ENCODE results near the gene SYT14.

GRCh38 chr1:210200124-210200736, 262.2 kb downstream of the SYT14 start:
- no peak for TF ChIP-seq POLR2A (IDR thresholded peaks at IDR 0.05)
- TF ChIP-seq, protein P1, sequence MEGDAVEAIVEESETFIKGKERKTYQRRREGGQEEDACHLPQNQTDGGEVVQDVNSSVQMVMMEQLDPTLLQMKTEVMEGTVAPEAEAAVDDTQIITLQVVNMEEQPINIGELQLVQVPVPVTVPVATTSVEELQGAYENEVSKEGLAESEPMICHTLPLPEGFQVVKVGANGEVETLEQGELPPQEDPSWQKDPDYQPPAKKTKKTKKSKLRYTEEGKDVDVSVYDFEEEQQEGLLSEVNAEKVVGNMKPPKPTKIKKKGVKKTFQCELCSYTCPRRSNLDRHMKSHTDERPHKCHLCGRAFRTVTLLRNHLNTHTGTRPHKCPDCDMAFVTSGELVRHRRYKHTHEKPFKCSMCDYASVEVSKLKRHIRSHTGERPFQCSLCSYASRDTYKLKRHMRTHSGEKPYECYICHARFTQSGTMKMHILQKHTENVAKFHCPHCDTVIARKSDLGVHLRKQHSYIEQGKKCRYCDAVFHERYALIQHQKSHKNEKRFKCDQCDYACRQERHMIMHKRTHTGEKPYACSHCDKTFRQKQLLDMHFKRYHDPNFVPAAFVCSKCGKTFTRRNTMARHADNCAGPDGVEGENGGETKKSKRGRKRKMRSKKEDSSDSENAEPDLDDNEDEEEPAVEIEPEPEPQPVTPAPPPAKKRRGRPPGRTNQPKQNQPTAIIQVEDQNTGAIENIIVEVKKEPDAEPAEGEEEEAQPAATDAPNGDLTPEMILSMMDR (IDR thresholded peaks at IDR 0.05): no peak
